Measurements from ENCODE around the gene CD22. TPM values are rescaled to one million over a fixed set of nuclear protein-coding genes. Genes with fewer than 3 reads are reported as not detected.
"Not testable (repeated sequence)": the region's sequence is repeated elsewhere in the genome, so short reads cannot be mapped to it uniquely, and the experiment has no call there.

Gene CD22
- total RNA-seq, 2 experiments from 2014 or later, result 0.41 TPM; not detected in 1

DNA sequence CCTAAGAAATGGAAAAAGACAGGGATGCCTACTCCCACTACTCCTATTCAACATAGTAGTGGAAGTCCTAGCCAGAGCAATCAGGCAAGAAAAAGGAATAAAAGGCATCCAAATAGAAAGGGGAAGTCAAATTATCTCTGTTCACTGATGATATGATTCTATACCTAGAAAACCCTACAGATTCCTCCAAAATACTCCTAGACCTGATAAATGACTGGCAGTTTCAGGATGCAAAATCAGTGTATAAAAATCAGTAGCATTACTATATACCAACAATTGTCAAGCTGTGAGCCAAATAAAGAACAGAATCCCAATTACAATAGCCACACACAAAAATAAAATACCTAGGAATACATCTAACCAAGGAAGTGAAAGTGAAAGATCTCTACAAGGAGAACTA, 40.5 kb downstream of the CD22 start:
- Mint-ChIP-seq H3K4me3 (no peak overlapping the region), H3K9me3 (ENCODE audit: low read depth) (no peaks in the 10 kb centered on the region), H3K36me3 (no peaks in the 10 kb centered on the region), H3K4me1 (no peaks in the 10 kb centered on the region), H3K27me3 (peaks cover 39% of the 10 kb centered on the region), H3K27ac (no peak overlapping the region)
- DNase-seq (no peak), ATAC-seq (no peak)
- CTCF ChIA-PET, result no interaction called here

- DNase-seq, result no peak
- no peak for ATAC-seq
- no peak within 1 kb of the TSS for H3K4me3 Mint-ChIP-seq
- H3K4me1 Mint-ChIP-seq, result peaks cover 2% of the 10 kb centered on the region
- H3K27ac Mint-ChIP-seq, result no peak within 1 kb of the TSS
- CTCF ChIA-PET, result no interaction called here
- H3K9me3 Mint-ChIP-seq (ENCODE audit: low read depth), result no peaks in the 10 kb centered on the region
- H3K27me3 Mint-ChIP-seq, result peaks cover 34% of the 10 kb centered on the region
- no peaks in the 10 kb centered on the region for H3K36me3 Mint-ChIP-seq
Observed at GRCh38 chr19:35370722-35371121, 41.7 kb downstream of the CD22 start, which contains the start of gene GPR42. GPR42 (plus strand) TSS chr19:35371068; CDS start chr19:35371360, 292 bp downstream.

DNA sequence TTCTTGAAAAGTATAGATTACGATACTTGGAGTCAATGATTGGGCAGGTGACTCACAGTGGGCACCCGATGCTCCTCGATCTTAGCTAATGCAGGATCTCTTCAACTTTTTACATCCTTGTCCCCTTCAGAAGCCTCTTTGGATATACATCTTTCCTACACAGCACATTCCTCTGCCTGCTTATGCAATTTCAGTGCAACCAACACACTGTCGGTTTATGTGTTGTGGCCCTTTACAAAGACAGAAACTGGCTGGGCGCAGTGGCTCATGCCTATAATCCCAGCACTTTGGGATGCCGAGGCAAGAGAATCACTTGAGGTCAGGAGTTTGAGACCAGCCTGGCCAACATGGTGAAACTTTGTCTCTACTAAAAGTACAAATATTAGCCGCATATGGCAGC, 44.5 kb downstream of the CD22 start:
- ATAC-seq (no peak), DNase-seq (no peak)
- Mint-ChIP-seq H3K27me3 (peaks cover 15% of the 10 kb centered on the region), H3K27ac (no peak overlapping the region), H3K4me1 (peaks cover 4% of the 10 kb centered on the region), H3K36me3 (no peaks in the 10 kb centered on the region), H3K9me3 (ENCODE audit: low read depth) (no peaks in the 10 kb centered on the region), H3K4me3 (no peak overlapping the region)
- CTCF ChIA-PET, result no interaction called here

GRCh38 chr19:35374031-35374430, 45.0 kb downstream of the CD22 start:
- H3K4me1 Mint-ChIP-seq; H3K27ac Mint-ChIP-seq; ATAC-seq; H3K4me3 Mint-ChIP-seq; H3K9me3 Mint-ChIP-seq (ENCODE audit: low read depth); DNase-seq; H3K36me3 Mint-ChIP-seq: not testable (repeated sequence)
- H3K27me3 Mint-ChIP-seq, result peaks cover 11% of the 10 kb centered on the region
- CTCF ChIA-PET, result interaction anchor here (0.9 kb wide), 1 partner anchor 88 kb away, joined by 3 read pairs; no protein-coding TSS in a partner anchor

DNA sequence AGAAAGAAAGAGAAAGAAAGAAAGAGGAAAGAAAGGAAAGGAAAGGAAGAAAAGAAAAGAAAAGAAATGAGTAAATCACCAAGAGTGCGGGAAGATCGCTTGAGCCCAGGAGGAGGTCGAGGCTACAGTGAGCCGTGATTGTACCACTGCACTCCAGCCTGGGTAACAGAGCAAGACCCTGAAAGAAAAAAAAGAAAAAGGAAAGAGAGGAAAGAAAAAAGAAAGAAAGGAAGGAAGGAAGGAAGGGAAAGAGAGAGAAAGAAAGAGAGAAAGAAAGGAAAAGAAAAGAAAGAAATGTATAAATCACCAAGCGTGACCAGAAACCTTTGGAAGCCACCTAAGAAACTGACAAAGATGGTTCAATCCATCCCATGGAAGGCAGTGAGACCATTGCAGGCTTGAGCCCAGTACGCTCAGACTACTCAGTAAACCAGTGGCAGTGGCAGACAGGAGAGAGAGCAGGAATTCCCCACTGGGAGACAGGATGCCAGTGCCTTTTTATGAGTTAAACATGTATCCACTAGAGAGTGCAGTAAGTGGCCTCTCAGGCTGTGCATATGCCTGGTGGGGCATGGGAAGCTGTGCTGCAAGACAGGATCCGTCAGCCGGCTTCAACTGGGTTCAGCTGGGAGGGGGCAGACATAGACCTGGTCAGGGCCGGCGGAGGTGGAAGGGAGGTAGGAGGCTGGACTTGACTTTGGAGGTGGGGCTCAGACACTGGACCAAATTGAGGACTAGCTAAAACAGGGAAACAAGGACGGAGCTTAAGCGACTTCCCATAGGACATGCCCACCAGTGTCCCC, 46.7 kb downstream of the CD22 start:
- Mint-ChIP-seq H3K9me3 (ENCODE audit: low read depth) (no peaks in the 10 kb centered on the region), H3K36me3 (no peaks in the 10 kb centered on the region), H3K4me1 (peaks cover 4% of the 10 kb centered on the region), H3K4me3 (no peak overlapping the region), H3K27me3 (peaks cover 13% of the 10 kb centered on the region), H3K27ac (no peak overlapping the region)
- no peak for DNase-seq
- CTCF ChIA-PET, result no interaction called here
- no peak for ATAC-seq

- H3K4me3 Mint-ChIP-seq, result no peak overlapping the region
- peaks cover 17% of the 10 kb centered on the region for H3K27me3 Mint-ChIP-seq
- no peak for ATAC-seq
- H3K4me1 Mint-ChIP-seq, result peaks cover 4% of the 10 kb centered on the region
- DNase-seq, result no peak
- H3K27ac Mint-ChIP-seq, result no peak overlapping the region
- no peaks in the 10 kb centered on the region for H3K9me3 Mint-ChIP-seq (ENCODE audit: low read depth)
- CTCF ChIA-PET, result interaction anchor here (0.8 to 1.2 kb wide), 2 partner anchors 9 to 133 kb away, joined by 3 read pairs; no protein-coding TSS in a partner anchor
- no peaks in the 10 kb centered on the region for H3K36me3 Mint-ChIP-seq
Observed at GRCh38 chr19:35377656-35378055, 48.7 kb downstream of the CD22 start.

DNA sequence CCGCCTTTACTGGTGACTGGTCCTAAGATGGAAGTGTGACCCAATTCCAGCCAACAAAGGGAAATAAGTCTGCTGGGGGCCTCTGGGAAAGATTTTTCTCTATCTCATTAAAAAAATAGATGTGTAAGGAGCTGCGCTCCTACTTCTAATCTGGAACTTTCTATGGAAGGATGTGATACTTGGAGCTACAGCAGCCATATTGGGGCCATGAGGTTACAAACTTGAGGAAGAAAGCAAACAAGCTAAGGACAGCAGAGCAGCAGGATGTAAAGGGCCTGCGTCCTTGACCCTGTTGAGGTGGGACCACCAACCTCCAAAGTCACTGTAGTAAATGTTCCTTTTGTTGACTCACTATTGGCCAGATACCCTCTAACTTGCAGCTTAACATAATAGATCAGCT, 49.4 kb downstream of the CD22 start:
- DNase-seq, result no peak
- Mint-ChIP-seq H3K27me3 (peaks cover 21% of the 10 kb centered on the region), H3K9me3 (ENCODE audit: low read depth) (no peaks in the 10 kb centered on the region), H3K4me1 (peaks cover 4% of the 10 kb centered on the region), H3K36me3 (no peaks in the 10 kb centered on the region), H3K27ac (no peak overlapping the region), H3K4me3 (no peak overlapping the region)
- CTCF ChIA-PET, result no interaction called here
- no peak for ATAC-seq

DNA sequence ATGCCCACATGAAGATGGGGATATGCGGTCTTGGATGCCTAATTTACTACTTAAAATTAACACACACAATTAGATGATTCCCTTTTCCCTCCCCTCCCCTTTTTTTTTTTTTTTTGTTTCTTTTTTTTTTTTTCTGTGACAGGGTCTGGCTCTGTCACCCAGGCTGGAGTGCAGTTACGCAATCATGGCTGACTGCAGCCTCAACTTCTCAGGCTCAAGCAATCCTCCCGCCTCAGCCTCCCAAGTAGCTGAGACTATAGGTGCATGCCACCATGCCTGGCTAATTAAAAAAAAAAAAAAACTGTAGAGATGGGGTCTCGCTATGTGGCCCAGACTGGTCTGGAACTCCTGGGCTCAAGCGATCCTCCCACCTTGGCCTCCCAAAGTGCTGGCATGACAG, 50.6 kb downstream of the CD22 start:
- peaks cover 24% of the 10 kb centered on the region for H3K27me3 Mint-ChIP-seq
- H3K9me3 Mint-ChIP-seq (ENCODE audit: low read depth); CTCF ChIA-PET; H3K4me3 Mint-ChIP-seq; ATAC-seq; H3K36me3 Mint-ChIP-seq; H3K4me1 Mint-ChIP-seq; DNase-seq; H3K27ac Mint-ChIP-seq: not testable (repeated sequence)

DNA sequence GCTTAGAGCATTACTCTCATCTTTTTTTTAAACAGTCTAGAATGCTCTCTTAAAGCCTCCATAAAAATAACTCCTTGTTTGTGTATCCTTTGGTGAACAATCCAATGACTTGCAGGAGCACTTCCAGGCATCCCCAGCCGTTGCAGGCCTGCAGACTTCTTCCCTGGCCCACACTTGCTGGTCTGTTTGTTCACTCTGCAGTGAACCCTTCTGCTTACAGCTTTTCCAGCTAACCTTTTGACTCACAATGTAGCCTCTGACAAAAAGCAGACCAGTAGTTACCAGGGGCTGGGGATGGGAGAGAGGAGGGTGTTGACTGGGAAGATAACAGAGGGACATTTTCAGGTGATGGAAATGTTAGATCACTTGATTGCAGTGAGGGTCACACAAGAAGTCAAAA, 51.0 kb downstream of the CD22 start:
- Mint-ChIP-seq H3K36me3 (peaks cover 2% of the 10 kb centered on the region), H3K27me3 (peaks cover 24% of the 10 kb centered on the region), H3K27ac (no peak overlapping the region), H3K9me3 (ENCODE audit: low read depth) (peaks cover 2% of the 10 kb centered on the region), H3K4me1 (peaks cover 2% of the 10 kb centered on the region), H3K4me3 (no peak overlapping the region)
- DNase-seq, result no peak
- ATAC-seq, result no peak
- CTCF ChIA-PET, result no interaction called here

DNA sequence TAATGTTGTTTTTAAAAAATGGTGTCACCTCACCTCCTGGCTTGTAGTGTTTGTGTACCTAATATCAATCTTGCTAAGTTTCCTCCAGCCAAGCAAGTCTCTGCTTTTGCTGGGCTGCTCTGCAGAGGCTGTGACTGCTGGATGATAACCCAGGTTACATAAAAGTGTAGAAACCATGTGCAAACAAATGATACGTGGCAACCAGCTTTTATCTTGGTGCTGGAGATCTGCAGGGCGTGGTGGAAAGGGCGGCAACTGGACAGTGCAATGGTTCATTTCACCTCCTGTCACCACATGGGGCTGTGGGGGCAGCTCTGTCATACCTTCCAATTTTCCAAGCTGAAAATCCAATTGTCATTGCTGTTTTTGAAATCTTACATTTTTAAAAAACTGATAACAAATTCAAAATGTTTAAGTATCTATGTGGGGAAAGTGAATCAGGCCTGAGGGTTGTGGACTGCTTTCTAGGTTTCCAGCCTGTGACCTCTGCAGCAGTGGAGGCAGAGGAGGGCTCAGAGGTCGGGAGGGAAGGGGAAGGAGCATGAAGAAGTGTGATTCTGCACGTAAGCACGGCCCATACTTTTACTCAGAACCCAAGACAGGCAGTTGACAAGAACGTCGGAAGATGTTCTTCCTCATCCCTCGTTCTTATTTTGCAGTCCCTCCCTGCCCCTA, 51.6 kb downstream of the CD22 start:
- Mint-ChIP-seq H3K4me3 (no peak overlapping the region), H3K4me1 (peaks cover 2% of the 10 kb centered on the region), H3K9me3 (ENCODE audit: low read depth) (peaks cover 2% of the 10 kb centered on the region), H3K27me3 (peaks cover 24% of the 10 kb centered on the region), H3K27ac (no peak overlapping the region), H3K36me3 (peaks cover 2% of the 10 kb centered on the region)
- CTCF ChIA-PET, result no interaction called here
- ATAC-seq (no peak), DNase-seq (no peak)

DNA sequence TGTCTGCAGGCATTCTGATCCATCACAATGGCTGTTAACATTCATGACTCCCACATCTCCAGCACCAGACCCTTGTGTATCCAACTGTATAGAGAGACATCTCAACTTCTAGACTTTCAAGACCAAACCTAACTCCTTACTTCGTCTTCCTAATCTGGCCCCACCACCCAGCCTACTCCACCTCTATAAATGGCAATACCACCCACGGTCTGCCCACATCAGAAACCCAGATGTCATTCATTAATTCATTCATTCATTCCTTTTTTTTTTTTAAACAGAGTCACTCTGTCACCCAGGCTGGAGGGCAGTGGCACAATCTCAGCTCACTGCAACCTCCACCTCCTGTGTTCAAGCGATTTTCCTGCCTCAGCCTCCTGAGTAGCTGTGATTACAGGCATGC, 52.3 kb downstream of the CD22 start:
- peaks cover 3% of the 10 kb centered on the region for H3K36me3 Mint-ChIP-seq
- peaks cover 3% of the 10 kb centered on the region for H3K9me3 Mint-ChIP-seq (ENCODE audit: low read depth)
- ATAC-seq (no peak), DNase-seq (no peak)
- CTCF ChIA-PET, result no interaction called here
- H3K4me1 Mint-ChIP-seq, result peaks cover 2% of the 10 kb centered on the region
- peaks cover 21% of the 10 kb centered on the region for H3K27me3 Mint-ChIP-seq
- H3K4me3 Mint-ChIP-seq, result no peak overlapping the region
- H3K27ac Mint-ChIP-seq, result no peak overlapping the region

DNA sequence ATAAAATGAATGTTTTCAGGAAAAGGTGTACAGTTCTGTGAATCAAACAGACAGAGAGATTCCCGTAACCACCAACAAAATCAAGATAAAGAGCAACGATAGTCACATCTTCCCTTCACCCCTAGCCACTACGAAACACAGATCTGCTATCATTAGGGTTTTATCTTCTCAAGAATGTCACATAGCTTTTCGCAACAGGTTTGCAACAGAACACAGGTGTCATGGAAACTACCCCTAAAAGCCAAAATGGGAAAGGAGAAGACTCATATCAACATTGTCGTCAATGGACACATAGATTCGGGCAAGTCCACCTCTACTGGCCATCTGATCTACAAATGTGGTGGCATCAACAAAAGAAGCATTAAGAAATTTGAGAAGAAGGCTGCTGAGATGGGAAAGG, 52.9 kb downstream of the CD22 start:
- CTCF ChIA-PET, result no interaction called here
- peaks cover 2% of the 10 kb centered on the region for H3K4me1 Mint-ChIP-seq
- ATAC-seq, result no peak
- peaks cover 21% of the 10 kb centered on the region for H3K27me3 Mint-ChIP-seq
- no peak overlapping the region for H3K4me3 Mint-ChIP-seq
- H3K9me3 Mint-ChIP-seq (ENCODE audit: low read depth), result peaks cover 5% of the 10 kb centered on the region
- no peak for DNase-seq
- H3K36me3 Mint-ChIP-seq, result peaks cover 5% of the 10 kb centered on the region
- H3K27ac Mint-ChIP-seq, result no peak overlapping the region

DNA sequence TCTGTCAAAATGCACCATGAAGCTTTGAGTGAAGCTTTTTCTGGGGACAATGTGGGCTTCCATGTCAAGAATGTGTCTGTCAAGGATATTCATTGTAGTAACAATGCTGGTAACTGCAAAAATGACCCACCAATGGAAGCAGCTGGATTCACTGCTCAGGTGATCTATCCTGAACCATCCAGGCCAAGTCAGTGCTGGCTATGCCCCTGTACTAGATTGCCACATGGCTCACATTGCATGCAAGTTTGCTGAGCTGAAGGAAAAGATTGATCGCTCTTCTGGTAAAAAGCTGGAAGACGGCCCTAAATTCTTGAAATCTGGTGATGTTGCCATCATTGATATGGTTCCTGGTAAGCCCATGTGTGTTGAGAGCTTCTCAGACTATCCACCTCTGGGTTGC, 54.5 kb downstream of the CD22 start:
- no peak for DNase-seq
- H3K4me3 Mint-ChIP-seq, result no peak overlapping the region
- H3K9me3 Mint-ChIP-seq (ENCODE audit: low read depth), result peaks cover 5% of the 10 kb centered on the region
- no peak overlapping the region for H3K27ac Mint-ChIP-seq
- peaks cover 21% of the 10 kb centered on the region for H3K27me3 Mint-ChIP-seq
- H3K36me3 Mint-ChIP-seq, result peaks cover 5% of the 10 kb centered on the region
- no peak for ATAC-seq
- no peaks in the 10 kb centered on the region for H3K4me1 Mint-ChIP-seq
- CTCF ChIA-PET, result no interaction called here
